Inflammatory macrophage (primary cell): ENCODE results near the gene UBL7.

ENCODE experiments used
- DNase-seq, 2 donors: peaks; one replicate each; pipeline ENCODE4 v3.0.0-alpha.2; 2020 to 2022

Gene UBL7

DNA sequence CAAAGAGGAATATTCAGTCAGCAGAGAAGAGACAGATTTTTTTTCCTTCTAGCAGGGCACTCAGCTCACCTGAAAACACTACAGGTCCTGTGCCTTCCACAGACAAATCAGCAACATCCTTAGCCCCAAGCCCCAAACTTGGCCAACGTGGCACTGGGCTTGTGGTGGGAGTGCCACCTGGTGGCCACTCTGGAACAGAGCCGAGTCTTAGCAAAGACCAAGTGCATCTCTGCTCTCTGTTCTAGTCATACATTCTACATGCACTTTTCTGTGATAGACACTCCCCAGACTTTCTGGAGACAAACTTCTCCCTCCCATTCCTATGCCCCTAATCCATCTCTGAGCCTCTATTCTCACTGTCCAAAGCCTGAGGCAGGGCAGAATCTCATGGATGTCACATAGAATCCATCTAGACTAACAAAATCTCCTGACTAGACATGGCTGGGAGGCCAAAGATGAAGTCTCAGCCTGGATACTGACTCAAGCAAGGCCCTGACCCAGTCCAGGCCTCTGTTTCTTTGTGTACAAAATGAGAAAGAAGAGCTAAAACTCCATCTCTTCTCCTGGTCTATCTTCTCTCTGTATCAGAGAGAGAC lies 22.1 kb downstream of the UBL7 start:
- DNase-seq = peak; percentile 71 to 77

- DNase-seq = no peak
Measured at GRCh38 chr15:74438206-74438605, 22.8 kb downstream of the UBL7 start.

GRCh38 chr15:74434263-74435136 lies 26.5 kb downstream of the UBL7 start:
- DNase-seq = no peak

GRCh38 chr15:74433592-74434262 lies 27.2 kb downstream of the UBL7 start, which contains the start of gene SEMA7A:
Gene SEMA7A (minus strand): TSS chr15:74433958. CDS start chr15:74433918, 40 bp downstream.
- DNase-seq = peak; percentile 92 to 93

- DNase-seq = no peak
Measured at GRCh38 chr15:74432968-74433591, 27.9 kb downstream of the UBL7 start.

- no peak for DNase-seq
Measured at GRCh38 chr15:74432271-74432967, 28.5 kb downstream of the UBL7 start.

DNA sequence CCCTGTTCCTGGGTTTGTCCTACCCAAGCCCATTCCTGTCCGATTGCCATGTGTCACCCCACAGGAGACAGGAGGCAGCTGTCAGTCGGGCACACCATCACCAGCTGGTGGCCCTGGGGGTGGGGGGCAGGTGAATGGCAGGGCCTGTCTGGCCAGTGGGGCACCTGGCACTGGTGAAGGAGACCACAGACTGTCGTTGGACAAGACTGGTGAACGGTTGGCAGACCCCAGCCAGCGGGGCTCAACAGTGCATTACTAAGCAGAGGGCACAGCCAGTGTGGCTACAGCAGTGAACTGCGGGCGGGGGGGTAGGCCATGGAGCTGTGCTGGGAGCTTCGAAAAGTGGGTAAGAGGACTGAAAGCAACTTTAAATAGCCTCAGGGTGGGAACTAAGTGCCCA lies 29.3 kb downstream of the UBL7 start:
- no peak for DNase-seq

GRCh38 chr15:74431116-74431515 lies 29.8 kb downstream of the UBL7 start:
- DNase-seq = no peak

DNA sequence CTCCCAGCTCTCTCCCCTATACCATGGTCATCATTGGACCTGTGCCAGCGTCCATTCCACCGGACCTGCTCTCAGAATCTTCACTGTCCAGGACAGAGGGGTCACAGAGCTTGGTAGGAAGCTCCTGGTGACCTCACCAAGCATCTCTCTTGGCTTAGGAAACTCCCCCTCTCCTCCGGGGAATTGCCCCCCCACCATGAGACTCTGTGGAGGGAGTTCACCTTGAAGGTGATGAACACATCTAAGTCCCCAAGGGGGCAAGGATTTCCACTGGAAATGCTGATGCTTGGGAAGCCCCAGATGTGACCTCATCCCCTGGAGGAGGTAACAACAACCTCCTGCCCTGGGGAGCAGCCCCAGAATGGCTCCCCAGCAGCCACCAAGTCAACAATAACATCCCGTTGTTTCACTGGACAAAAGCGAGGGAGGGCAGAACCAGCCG lies 30.4 kb downstream of the UBL7 start:
- DNase-seq = no peak

GRCh38 chr15:74429781-74430400 lies 31.1 kb downstream of the UBL7 start:
- no peak for DNase-seq

- peak; percentile 75 to 90 for DNase-seq
Measured at GRCh38 chr15:74428970-74429780, 31.8 kb downstream of the UBL7 start.

- DNase-seq = peak; percentile 66 to 88
Measured at GRCh38 chr15:74428442-74428787, 32.5 kb downstream of the UBL7 start.

GRCh38 chr15:74427607-74428441 lies 33.1 kb downstream of the UBL7 start:
- no peak for DNase-seq

- DNase-seq = no peak
Measured at GRCh38 chr15:74426404-74427281, 34.3 kb downstream of the UBL7 start.

GRCh38 chr15:74425630-74426029 lies 35.3 kb downstream of the UBL7 start:
- no peak for DNase-seq

- DNase-seq = no peak
Measured at GRCh38 chr15:74424901-74425528, 35.9 kb downstream of the UBL7 start.

DNA sequence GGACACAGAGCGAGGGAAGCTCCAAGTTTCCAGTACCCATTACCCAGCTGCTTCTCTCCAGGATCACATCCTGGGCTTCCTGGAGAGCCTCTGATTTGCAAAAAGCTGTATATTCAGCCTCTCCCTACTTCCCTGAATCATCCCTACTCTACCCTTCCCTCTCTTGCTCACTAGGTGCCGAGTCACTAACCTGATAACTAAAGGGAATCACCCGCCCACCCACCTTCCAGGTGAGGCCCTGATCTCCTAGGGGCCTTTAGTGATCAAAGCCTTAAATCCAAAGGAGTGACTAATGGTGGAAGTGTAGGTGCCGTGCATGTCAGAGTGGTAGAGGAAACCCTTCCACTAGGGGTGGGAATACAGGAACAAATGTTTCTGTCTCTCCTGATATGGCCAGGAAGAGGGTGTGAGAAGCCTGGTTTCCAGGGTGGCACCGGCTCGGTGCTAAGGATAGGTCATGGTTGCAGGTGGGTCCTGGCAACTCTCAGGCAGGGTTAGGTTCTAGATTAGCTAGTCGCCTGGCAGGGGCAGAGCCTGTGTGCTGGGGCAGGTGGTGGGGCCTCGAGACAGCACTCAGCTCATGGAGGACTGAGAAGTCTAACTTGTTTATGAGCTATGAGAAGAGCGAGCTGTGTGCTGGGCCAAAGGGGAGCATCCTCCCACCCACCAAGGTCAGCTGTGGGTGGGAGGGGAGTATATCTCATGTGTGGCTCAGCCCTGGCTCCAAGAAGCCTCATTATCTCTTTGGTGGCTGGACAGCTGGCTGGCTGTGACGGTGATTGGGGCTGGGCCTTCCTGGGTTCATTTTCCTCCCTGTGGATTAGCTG lies 37.3 kb downstream of the UBL7 start:
- peak; percentile 26 to 48 for DNase-seq
